Right ventricle myocardium superior (tissue), 1 donor: ENCODE results near the gene MMD. TPM values are rescaled to one million over a fixed set of nuclear protein-coding genes. Genes with fewer than 3 reads are reported as not detected.
"Not testable (repeated sequence)": the region's sequence is repeated elsewhere in the genome, so short reads cannot be mapped to it uniquely, and the experiment has no call there.

Experiments used
- ATAC-seq: fragments of 200-7000 bp; cut with Tn5 transposase; one replicate; pipeline ENCODE4 v1.9.1; 2020; ENCODE audit warnings: mild to moderate bottlenecking; ENCODE audit not compliant: poor library complexity
- DNase-seq: peaks from one replicate; pipeline ENCODE4 v3.0.0-alpha.2; 2020
- intact Hi-C: fragments of 100-400 bp; cut with DNase I; formaldehyde crosslinking; loops from one replicate; pipeline ENCODE4 v1.11.2; 2022
- total RNA-seq: library from RNA; stranded (reverse); fragmentation: NEBNext Ultra II Directional; extraction: Animal tissue kit (Norgen Biotek cat#: 25700); gene quantifications from one replicate; pipeline ENCODE4 v1.2.1, GENCODE V29; 2021
- donor health status: DM: no; HTN: yes; CAD: no; lungs with severe emphysema.

MMD gene
- total RNA-seq, 1 donor from 2014 or later: 13.4 TPM

GRCh38 chr17:55407641-55408566 is 13.7 kb downstream of the MMD start:
- DNase-seq (no peak), ATAC-seq (no peak)
- intact Hi-C loops: no loop called here

GRCh38 chr17:55405600-55405999 is 16.0 kb downstream of the MMD start:
- intact Hi-C loops: no loop called here

GRCh38 chr17:55404197-55404596 is 17.4 kb downstream of the MMD start:
- ATAC-seq: peak; percentile 60
- intact Hi-C loops, DNase-seq: not testable (repeated sequence)

More at GRCh38 chr17:55405600-55405999, 16.0 kb downstream of the MMD start:
- ATAC-seq: no peak
- no peak for DNase-seq

- DNase-seq (no peak), ATAC-seq (no peak)
- intact Hi-C loops: no loop called here
Observed at GRCh38 chr17:55402374-55402773, 19.3 kb downstream of the MMD start.

- DNase-seq (no peak), ATAC-seq (peak; percentile 38)
- intact Hi-C loops: no loop called here
Observed at GRCh38 chr17:55398689-55399088, 22.9 kb downstream of the MMD start.

GRCh38 chr17:55395803-55396505 is 25.7 kb downstream of the MMD start:
- DNase-seq: no peak
- intact Hi-C loops: no loop called here
- no peak for ATAC-seq

GRCh38 chr17:55394357-55395021 is 27.1 kb downstream of the MMD start:
- intact Hi-C loops: no loop called here
- ATAC-seq: peak; percentile 81
- DNase-seq: no peak

- ATAC-seq (no peak), DNase-seq (no peak)
- intact Hi-C loops: no loop called here
Observed at GRCh38 chr17:55391764-55392467, 29.7 kb downstream of the MMD start.

- DNase-seq (no peak), ATAC-seq (no peak)
- intact Hi-C loops: no loop called here
Observed at GRCh38 chr17:55391244-55391757, 30.3 kb downstream of the MMD start.

- ATAC-seq (no peak), DNase-seq (no peak)
- intact Hi-C loops: no loop called here
Observed at GRCh38 chr17:55390364-55390977, 31.2 kb downstream of the MMD start.

GRCh38 chr17:55389715-55390114 is 31.9 kb downstream of the MMD start:
- DNase-seq, intact Hi-C loops, ATAC-seq: not testable (repeated sequence)

GRCh38 chr17:55388842-55389241 is 32.8 kb downstream of the MMD start:
- intact Hi-C loops: no loop called here
- ATAC-seq (peak; percentile 46), DNase-seq (no peak)

- intact Hi-C loops: no loop called here
- DNase-seq (no peak), ATAC-seq (no peak)
Observed at GRCh38 chr17:55386796-55387332, 34.8 kb downstream of the MMD start.

GRCh38 chr17:55384643-55385232 is 36.9 kb downstream of the MMD start:
- intact Hi-C loops: no loop called here
- DNase-seq (no peak), ATAC-seq (peak; percentile 34)

GRCh38 chr17:55383771-55384642 is 37.6 kb downstream of the MMD start:
- ATAC-seq (no peak), DNase-seq (no peak)
- intact Hi-C loops: no loop called here

GRCh38 chr17:55381017-55381770 is 40.4 kb downstream of the MMD start:
- no peak for ATAC-seq
- intact Hi-C loops: no loop called here
- no peak for DNase-seq
